ENCODE data around the gene EXT2. TPM values are rescaled to one million over a fixed set of nuclear protein-coding genes. Genes with fewer than 3 reads are reported as not detected.

Gene EXT2
- total RNA-seq, 1 experiment from 2014 or later, result 42.8 TPM

- Histone ChIP-seq H3K9me3 (ENCODE audit: control insufficient read depth in 1 of 2, insufficient read depth in 1 of 2, low read depth in 1 of 2, low read length in 2 of 2) (no peaks in the 10 kb centered on the region), H3K36me3 (ENCODE audit: control insufficient read depth in 1 of 2, insufficient read depth in 2 of 2, low read length in 2 of 2) (no peaks in the 10 kb centered on the region), H3K79me2 (ENCODE audit: insufficient read depth, low read length) (peaks cover 13% of the 10 kb centered on the region), H3K27ac (ENCODE audit: low read depth, low read length) (no peak overlapping the region), H2AFZ (ENCODE audit: low read depth, low read length, poor library complexity, severe bottlenecking) (no peak overlapping the region), H3K4me3 (replicated peaks in 1 of 2; ENCODE audit: low read depth in 1 of 2, low read length in 2 of 2) (no peak overlapping the region), H3K9ac (ENCODE audit: low read length) (no peak overlapping the region), H3K9me2 (ENCODE audit: insufficient read depth) (no peaks in the 10 kb centered on the region), H3K4me1 (ENCODE audit: control insufficient read depth in 1 of 2, insufficient read depth in 2 of 2, low read length in 2 of 2) (peaks cover 3 to 19% of the 10 kb centered on the region in 2 experiments; a peak in 2 of 4 replicates), H4K20me1 (ENCODE audit: insufficient read depth) (0 out of 2 replicates have a peak, but pooled peaks cover 5% of the 10 kb centered on the region), H3K4me2 (ENCODE audit: low read length) (peak overlapping the region; percentile 37), H3K27me3 (ENCODE audit: insufficient read depth, low read length) (no peaks in the 10 kb centered on the region)
- peak; percentile 51; the same call in 1 of the 2 replicates for ATAC-seq
- ChIA-PET POLR2A (no interaction called here), CTCF (interaction anchor here (0.6 to 3.1 kb wide), 11 partner anchors 9 to 523 kb away, joined by 3 to 34 read pairs (median 4); partner anchors contain the start of gene ACCS), RAD21 (ENCODE audit: low non-redundant PET in 1 of 2, low total read pairs in 2 of 2, uncharacterized antibody in 2 of 2, unreplicated experiment in 2 of 2) (interaction anchor here in 1 of 2 experiments (0.7 kb wide), 1 partner anchor 518 kb away, joined by 3 read pairs; no protein-coding TSS in a partner anchor)
- TF ChIP-seq RAD21 (IDR thresholded peaks at IDR 0.05; ENCODE audit: low read depth) (peak; percentile 59), EZH2 (IDR thresholded peaks at IDR 0.05) (no peak), ZNF274 (IDR thresholded peaks at IDR 0.05; ENCODE audit: low read depth, low read length) (no peak)
- TF ChIP-seq, protein P1, sequence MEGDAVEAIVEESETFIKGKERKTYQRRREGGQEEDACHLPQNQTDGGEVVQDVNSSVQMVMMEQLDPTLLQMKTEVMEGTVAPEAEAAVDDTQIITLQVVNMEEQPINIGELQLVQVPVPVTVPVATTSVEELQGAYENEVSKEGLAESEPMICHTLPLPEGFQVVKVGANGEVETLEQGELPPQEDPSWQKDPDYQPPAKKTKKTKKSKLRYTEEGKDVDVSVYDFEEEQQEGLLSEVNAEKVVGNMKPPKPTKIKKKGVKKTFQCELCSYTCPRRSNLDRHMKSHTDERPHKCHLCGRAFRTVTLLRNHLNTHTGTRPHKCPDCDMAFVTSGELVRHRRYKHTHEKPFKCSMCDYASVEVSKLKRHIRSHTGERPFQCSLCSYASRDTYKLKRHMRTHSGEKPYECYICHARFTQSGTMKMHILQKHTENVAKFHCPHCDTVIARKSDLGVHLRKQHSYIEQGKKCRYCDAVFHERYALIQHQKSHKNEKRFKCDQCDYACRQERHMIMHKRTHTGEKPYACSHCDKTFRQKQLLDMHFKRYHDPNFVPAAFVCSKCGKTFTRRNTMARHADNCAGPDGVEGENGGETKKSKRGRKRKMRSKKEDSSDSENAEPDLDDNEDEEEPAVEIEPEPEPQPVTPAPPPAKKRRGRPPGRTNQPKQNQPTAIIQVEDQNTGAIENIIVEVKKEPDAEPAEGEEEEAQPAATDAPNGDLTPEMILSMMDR (IDR thresholded peaks at IDR 0.05 in 2 of 3, conservative IDR thresholded peaks at IDR 0.05 in 1 of 3; ENCODE audit: borderline replicate concordance in 1 of 3, insufficient read depth in 1 of 3, low read depth in 2 of 3, low read length in 2 of 3), result peak; percentile 66 to 79 (median 71); a peak in 5 of 6 replicates
- DNase-seq (ENCODE audit: low read depth, low spot score), result peak; percentile 57
- intact Hi-C loops (cut with micrococcal nuclease), result loop anchor here (2.0 kb wide), 1 partner anchor 444 kb away; no protein-coding TSS in a partner anchor
- no TSS peak for BruUV-seq (replicated peaks)
Measured at GRCh38 chr11:44094260-44094868, 1.1 kb upstream of the EXT2 start.
